T47D (cell line): ENCODE measurements around the gene CIAO2A.
"Not testable (repeated sequence)": the region's sequence is repeated elsewhere in the genome, so short reads cannot be mapped to it uniquely, and the experiment has no call there.

ENCODE experiments used
- DNase-seq, 2 experiments: peaks; one replicate each; pipeline versions ENCODE4 v3.0.0 to v3.0.0-alpha.2; 2011 to 2012; ENCODE audit warnings: low read depth in 1 of 2, low spot score in 1 of 2
- JUND ChIP-seq: IDR thresholded peaks from 2 replicates; pipeline ENCODE4 v1.6.1; 2012; ENCODE audit warnings: low read depth
- in situ Hi-C: cut with HindIII; loops from 2 replicates; pipeline ENCODE4 v1.10.0; 2016; ENCODE audit warnings: low sequenced_read_pairs, low pct_unique_long_range_greater_than_20kb

The CIAO2A gene

DNA sequence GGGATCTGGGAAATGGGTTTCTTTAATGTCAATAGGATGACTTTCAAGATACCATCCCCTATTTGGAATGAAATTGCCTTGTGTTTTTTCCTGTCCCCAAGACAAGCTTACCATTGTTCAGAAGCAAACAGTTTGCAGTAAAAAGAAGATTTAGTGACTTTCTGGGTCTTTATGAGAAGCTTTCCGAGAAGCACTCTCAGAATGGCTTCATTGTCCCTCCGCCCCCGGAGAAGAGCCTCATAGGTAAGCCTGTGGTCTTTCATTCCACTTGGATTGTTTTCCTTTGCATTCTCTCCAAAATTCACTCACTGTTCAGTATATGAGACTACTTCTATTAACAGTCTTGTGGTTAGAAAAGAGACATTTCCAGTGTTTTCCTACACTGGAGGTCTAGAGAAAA lies 32.3 kb upstream of the CIAO2A start:
- in situ Hi-C loops = no loop called here
- DNase-seq = no peak
- no peak for TF ChIP-seq JUND

DNA sequence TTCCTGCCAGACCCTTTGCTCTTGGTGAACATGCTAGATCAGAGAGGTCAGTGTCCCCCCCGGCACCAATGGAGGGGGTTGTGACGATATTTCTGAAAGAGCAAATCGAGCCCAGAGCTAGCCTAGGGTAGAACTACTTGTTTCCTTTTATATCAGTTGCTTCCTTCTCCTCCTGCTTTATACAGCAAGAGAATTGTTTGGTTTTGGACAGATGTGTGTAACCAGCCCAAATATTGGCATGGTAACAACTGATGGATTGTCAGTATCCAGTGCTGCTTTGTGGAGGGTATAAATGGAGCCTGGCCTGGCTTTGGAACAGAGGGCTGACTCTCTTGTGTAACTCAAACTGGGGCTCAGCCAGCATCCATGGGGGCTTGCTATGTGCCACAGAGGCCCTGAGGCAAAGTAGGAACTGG lies 29.3 kb upstream of the CIAO2A start:
- TF ChIP-seq JUND = no peak
- in situ Hi-C loops = no loop called here
- DNase-seq = no peak

DNA sequence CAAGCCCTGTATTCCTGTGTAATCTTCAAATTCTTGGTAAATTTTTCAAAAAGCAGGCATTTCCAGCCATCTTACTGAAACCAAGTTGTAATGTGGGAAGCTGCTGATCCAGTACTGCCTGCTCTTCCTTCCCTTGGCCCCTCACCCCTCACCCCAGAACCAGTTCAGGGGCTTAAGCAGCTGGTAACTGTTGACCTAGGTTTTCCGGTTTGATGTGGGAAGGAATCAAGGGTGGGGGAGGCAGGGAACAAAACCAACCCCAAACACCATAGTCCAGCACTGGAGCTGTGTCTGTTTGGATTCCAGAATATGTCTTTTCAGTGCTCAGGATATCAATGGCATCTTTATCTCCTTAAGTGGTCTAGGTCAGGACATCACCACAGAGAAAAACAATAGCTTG lies 28.8 kb upstream of the CIAO2A start:
- in situ Hi-C loops = no loop called here
- DNase-seq = no peak

DNA sequence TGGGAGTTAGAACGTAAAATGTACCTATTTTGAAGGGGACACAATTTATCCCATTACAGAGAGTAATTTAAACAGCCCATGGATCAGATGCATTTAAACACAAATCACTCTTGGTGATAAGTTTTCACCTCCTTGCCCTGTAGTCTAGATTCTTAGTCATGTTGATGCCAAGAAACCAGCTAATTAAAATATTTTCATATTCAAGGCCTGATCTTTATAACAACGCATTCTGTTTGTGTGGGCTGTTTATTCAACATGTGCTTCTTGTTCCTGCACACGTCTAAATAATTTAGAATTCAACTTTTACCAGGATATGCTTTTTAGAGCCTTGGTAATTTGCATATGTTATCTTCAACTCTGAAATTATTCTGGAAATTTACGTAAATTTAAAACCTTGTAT lies 28.0 kb upstream of the CIAO2A start:
- no peak for TF ChIP-seq JUND
- no peak for DNase-seq
- in situ Hi-C loops = no loop called here

More for the DNA sequence above, 28.8 kb upstream of the CIAO2A start:
- TF ChIP-seq JUND = no peak

DNA sequence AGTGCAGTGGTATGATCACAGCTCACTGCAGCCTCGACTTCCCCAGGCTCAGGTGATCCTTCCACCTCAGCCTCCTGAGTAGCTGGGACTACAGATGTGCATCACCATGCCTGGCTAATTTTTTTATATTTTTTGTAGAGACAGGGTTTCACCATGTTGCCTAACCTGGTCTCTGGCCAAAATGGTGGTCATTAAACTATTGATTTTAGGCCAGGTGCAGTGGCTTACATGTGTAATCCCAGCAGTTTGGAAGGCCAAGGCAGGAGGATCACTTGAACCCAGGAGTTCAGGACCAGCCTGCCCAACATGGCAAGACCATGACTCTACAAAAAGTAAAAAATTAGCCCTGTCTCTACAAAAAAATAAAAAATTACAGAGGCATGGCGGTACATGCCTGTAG lies 26.7 kb upstream of the CIAO2A start:
- DNase-seq, in situ Hi-C loops: not testable (repeated sequence)

DNA sequence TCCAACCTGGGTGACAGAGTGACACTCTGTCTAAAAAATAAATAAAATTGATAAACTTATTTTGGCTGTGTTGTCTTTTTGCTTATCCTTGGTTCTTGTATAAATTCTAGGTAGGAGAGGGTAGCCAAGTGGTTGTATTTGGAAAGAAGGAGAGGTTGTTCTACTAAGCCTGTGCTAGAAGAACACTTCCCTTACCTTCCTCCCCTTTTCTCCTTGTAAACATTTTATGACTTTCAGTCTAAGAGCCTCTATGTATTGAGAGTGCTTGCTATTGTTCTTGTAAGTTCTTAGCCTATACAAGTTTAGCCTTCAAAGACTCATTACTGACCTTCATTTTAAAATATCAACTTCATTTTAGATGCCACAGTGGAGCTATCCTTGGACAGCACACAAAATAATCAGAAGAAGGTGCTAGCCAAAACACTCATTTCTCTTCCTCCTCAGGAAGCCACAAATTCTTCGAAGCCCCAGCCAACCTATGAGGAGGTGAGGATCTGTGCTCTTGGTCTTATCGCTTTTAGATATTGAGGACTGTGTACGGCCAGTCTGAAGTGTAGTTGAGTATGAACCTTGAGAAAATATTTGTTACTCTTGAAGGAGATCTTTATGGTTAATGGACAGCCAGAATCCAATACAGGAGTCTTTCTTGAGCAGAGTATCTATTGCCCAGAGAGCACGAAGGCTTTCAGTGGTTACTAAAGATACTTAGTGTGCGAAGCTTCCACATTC lies 24.3 kb upstream of the CIAO2A start:
- no peak for TF ChIP-seq JUND
- DNase-seq = no peak
- in situ Hi-C loops = no loop called here

DNA sequence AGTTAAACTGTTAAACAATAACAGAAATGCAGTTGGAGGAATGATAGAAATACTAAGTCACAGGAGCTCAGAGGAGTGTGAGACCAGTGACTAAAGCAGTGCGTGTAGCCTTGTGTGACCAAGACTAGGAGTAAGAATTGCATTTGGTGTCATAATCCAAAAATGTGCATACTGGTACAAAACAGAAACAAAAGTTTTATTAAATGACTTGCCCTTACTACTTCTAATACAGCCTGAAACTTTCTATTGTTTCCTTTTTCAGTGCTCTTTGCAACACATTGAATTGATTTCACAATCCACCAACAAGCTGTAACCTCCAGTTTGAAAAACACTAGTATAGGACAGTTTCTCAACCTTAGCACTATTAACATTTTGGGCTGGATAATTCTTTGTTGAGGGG lies 19.3 kb upstream of the CIAO2A start:
- DNase-seq = no peak
- TF ChIP-seq JUND = no peak
- in situ Hi-C loops = no loop called here

DNA sequence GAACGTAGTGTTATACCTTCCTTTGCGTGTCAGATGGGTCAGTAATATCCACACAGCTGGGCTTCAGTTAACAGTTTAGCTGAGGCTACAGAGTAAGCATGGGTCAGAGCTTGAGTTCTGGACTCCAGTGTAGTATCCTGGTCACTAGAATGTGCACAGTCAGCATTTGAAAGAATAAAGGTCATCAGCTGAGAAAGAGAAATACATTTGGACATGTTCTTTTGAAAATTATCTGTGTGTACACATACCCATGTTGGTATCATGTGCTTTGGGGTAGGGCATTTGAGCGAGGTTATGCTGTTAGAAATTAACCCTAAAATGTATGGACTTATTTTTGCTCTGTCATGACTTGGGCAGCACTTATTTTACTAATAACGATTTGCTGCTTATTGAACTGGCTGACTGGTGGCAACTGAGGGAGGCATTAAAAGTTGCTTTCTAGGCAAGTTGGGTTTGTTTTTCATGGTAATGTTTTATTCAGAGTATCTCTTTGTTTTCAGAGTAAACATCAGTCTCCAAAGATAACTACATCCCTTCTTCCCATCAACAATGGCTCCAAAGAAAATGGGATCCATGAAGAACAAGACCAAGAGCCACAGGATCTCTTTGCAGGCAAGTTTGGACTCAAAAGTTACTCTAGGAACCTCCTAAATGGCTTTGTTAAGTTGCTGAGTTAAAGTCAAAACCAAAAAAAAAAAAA lies 18.6 kb upstream of the CIAO2A start:
- no peak for TF ChIP-seq JUND
- DNase-seq = no peak
- in situ Hi-C loops = no loop called here

DNA sequence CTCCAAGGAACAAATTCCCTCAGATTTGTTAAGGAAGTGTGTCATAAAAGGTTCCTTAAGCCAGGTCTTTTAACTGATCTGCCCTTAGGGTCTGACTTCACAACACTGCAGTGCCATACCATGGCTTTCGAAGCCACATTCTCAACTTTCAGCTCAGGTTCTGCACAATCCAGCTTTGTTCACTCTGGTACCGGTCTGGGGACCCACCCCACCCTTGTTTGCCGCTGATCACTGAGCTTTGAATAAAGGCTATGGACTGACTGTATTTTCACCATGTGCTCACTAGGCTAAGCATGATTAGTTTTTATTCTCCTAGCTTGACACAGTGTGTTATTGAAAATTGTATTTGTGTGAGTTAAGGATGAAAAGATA lies 18.0 kb upstream of the CIAO2A start:
- no peak for DNase-seq
- TF ChIP-seq JUND = no peak
- in situ Hi-C loops = no loop called here

DNA sequence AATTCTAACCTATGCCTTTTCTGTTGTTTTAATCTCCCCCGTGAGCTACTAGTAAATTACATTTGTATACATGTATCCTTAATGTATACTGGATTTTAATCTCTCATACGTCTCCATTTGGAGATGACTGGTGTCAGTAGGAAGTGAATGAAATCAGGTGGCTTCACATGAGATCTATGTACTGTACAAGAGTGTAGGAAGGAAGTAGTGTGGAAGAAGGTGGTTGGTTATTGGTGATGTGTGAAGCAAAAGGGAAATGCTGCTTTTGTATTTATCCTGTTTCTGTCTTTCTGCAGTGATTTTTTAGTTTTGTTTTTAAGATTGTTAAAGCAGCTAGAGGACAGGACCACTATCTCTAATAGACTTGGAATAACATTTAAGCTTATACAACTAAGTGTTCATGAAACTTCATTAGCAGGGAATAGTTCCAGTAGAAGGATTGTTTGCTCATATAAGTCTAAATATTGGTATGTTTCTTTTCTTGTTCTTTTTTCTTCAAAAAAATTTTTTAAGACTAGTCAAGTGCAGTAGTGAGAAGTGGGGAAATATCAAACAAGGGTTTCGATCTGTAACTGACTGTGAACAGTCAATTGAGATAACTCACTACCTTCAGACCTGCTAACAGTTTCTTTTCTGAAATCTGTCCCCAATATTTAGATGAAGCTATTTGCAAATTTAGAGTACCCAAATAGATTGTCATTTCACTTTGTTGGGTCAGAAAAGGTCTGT lies 17.5 kb upstream of the CIAO2A start:
- DNase-seq = no peak
- TF ChIP-seq JUND = no peak
- in situ Hi-C loops = no loop called here

DNA sequence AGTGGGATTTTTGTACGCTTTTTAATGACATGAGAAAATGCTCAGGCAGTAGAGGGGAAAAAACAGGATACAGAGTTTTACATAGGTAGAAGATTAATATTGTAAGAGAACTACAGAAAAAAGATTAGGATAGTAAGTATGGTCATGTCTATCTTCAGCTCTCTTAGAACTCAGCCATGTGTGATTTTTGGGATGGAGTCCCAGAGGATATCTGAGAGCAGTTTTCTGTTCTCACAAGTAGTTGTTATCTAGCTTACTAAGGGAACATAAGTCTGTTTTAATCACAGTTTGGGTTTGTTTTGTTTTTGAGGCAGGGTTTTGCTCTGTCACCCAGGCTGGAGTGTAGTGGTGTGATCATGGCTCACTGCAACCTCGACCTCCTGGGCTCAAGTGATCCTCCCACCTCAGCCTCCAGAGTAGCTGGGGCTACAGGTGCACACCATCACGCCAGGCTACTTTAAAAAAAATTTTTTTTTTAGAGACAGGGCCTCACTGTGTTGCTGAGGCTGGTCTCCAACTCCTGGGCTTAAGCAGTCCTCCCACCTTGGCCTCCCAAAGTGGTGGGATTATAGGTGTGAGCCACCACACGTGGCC lies 16.6 kb upstream of the CIAO2A start:
- DNase-seq, in situ Hi-C loops: not testable (repeated sequence)

DNA sequence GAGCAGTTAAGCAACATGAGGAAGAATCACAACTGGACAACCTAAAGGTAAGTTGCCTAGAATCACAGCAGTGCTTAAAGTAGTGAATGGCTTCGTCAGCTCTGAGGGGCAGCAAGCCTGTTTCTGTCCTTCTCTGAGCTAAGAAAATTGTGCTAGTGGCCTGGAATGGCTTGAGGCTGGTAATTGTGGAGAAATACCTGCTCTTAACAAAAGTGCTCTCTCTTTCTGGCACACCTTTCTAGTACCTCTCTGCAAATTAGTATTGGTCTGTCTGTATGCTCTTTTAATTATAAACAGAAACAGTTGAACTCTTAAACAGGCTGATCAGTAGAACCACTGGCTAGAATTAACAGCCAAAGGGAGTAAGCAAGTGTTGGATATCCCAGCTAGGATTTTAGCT lies 13.7 kb upstream of the CIAO2A start:
- in situ Hi-C loops = no loop called here
- TF ChIP-seq JUND = no peak

DNA sequence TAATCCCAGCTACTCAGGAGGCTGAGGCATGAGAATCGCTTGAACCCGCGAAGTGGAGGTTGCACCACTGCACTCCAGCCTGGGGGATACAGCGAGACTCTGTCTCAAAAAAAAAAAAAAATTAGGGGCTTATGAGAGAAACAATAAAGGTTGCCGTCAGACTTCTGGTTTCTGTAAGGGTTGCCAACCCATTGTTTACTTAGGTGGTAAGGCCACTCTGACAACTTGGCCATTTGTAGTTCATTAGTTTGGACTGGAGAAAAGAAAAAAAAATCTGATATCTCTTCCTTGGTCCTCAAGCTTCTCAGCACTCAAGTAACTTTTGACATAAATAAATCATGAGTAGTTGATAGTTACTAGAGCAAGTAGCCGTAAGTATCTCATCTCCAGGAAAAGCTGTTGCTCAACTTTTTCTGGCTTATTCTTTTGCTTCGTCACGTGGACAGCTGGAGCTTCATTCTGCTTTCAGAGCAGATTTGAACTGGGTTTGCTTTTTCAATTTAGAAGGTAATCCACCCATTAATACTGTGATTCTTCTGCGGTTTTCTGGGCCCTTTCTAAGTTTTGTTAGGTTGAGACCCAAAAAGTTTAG lies 11.6 kb upstream of the CIAO2A start:
- in situ Hi-C loops = no loop called here
- no peak for DNase-seq

More for the DNA sequence above, 13.7 kb upstream of the CIAO2A start:
- no peak for DNase-seq

More for the DNA sequence above, 11.6 kb upstream of the CIAO2A start:
- TF ChIP-seq JUND = no peak
